Liver (tissue), 3 donors: ENCODE results near the gene UCKL1.

Experiments
- CTCF ChIP-seq: fragments of 150-350 bp; IDR thresholded peaks from 2 replicates; pipeline ENCODE4 v1.5.1; 2017; ENCODE audit warnings: improper control_type of control experiment, low read depth, low read length; ENCODE audit not compliant: missing input control
- EGR1 ChIP-seq, 2 donors: IDR thresholded peaks; 2 replicates each; pipeline ENCODE4 v1.6.1; 2016 to 2018; ENCODE audit warnings: antibody characterized with exemption in 2 of 2, low read depth in 2 of 2
- GABPA ChIP-seq, 2 donors: IDR thresholded peaks in 1 of 2; conservative IDR thresholded peaks in 1 of 2; 2 replicates each; pipeline ENCODE4 v1.6.1; 2016; ENCODE audit warnings: antibody characterized with exemption in 2 of 2, mild to moderate bottlenecking in 1 of 2, moderate library complexity in 1 of 2
- HNF4G ChIP-seq: IDR thresholded peaks from 2 replicates; pipeline ENCODE4 v1.6.1; 2016; ENCODE audit warnings: antibody characterized with exemption
- JUND ChIP-seq, 2 donors: IDR thresholded peaks; 2 replicates each; pipeline ENCODE4 v1.6.1; 2016; ENCODE audit warnings: antibody characterized with exemption in 2 of 2
- RAD21 ChIP-seq, 2 donors: IDR thresholded peaks; 2 replicates each; pipeline ENCODE4 v1.6.1; 2016; ENCODE audit warnings: antibody characterized with exemption in 2 of 2, mild to moderate bottlenecking in 2 of 2
- TAF1 ChIP-seq: conservative IDR thresholded peaks from 2 replicates; pipeline ENCODE4 v1.6.1; 2016; ENCODE audit warnings: antibody characterized with exemption, mild to moderate bottlenecking
- YY1 ChIP-seq: IDR thresholded peaks from 2 replicates; pipeline ENCODE4 v1.6.1; 2016; ENCODE audit warnings: antibody characterized with exemption, mild to moderate bottlenecking
- ZBTB33 ChIP-seq: IDR thresholded peaks from 2 replicates; pipeline ENCODE4 v1.6.1; 2016; ENCODE audit warnings: antibody characterized with exemption
- TF ChIP-seq, protein P1 (sequence below): IDR thresholded peaks from 2 replicates; pipeline ENCODE4 v1.6.1; 2016; ENCODE audit warnings: antibody characterized with exemption, mild to moderate bottlenecking
- TF ChIP-seq, protein P2 (sequence below): IDR thresholded peaks from 2 replicates; pipeline ENCODE4 v1.6.1; 2016; ENCODE audit warnings: antibody characterized with exemption
- donor health status: healthy.
- donor health status: healthy.

DNA sequence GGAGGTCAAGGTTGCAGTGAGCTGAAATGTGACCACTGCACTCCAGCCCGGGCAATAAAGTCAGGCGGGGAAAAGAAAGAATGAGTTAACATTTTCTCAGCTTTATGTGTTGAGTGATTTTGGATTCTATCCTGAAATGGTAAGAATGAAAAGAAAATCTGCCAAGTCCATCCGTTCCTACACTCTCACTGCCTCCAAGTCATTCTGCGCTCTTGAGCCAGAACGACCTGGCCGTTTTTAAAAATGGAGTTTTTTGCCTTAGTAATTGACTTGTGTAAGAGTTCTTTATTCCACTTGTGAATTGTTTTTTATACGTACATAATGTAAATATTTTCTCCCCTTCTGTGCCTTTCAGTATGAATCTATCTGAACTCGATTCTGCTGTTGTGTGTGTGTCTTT lies 32.6 kb downstream of the UCKL1 start:
- TF ChIP-seq RAD21 (IDR thresholded peaks at IDR 0.05), result no peak
- no peak for TF ChIP-seq YY1
- TF ChIP-seq GABPA (IDR thresholded peaks at IDR 0.05 in 1 of 2, conservative IDR thresholded peaks at IDR 0.05 in 1 of 2), result no peak
- TF ChIP-seq CTCF, result no peak
- TF ChIP-seq, protein P1, sequence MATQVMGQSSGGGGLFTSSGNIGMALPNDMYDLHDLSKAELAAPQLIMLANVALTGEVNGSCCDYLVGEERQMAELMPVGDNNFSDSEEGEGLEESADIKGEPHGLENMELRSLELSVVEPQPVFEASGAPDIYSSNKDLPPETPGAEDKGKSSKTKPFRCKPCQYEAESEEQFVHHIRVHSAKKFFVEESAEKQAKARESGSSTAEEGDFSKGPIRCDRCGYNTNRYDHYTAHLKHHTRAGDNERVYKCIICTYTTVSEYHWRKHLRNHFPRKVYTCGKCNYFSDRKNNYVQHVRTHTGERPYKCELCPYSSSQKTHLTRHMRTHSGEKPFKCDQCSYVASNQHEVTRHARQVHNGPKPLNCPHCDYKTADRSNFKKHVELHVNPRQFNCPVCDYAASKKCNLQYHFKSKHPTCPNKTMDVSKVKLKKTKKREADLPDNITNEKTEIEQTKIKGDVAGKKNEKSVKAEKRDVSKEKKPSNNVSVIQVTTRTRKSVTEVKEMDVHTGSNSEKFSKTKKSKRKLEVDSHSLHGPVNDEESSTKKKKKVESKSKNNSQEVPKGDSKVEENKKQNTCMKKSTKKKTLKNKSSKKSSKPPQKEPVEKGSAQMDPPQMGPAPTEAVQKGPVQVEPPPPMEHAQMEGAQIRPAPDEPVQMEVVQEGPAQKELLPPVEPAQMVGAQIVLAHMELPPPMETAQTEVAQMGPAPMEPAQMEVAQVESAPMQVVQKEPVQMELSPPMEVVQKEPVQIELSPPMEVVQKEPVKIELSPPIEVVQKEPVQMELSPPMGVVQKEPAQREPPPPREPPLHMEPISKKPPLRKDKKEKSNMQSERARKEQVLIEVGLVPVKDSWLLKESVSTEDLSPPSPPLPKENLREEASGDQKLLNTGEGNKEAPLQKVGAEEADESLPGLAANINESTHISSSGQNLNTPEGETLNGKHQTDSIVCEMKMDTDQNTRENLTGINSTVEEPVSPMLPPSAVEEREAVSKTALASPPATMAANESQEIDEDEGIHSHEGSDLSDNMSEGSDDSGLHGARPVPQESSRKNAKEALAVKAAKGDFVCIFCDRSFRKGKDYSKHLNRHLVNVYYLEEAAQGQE, result no peak
- TF ChIP-seq, protein P2, sequence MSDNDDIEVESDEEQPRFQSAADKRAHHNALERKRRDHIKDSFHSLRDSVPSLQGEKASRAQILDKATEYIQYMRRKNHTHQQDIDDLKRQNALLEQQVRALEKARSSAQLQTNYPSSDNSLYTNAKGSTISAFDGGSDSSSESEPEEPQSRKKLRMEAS, result no peak
- no peak for TF ChIP-seq ZBTB33
- TF ChIP-seq JUND (IDR thresholded peaks at IDR 0.05), result no peak
- no peak for TF ChIP-seq HNF4G
- TF ChIP-seq EGR1 (IDR thresholded peaks at IDR 0.05; ENCODE audit: low read depth in 2 of 2), result no peak
- TF ChIP-seq TAF1, result no peak
